Endodermal cell (in vitro differentiated cells): ENCODE measurements around the gene SLC20A1. TPM values are rescaled to one million over a fixed set of nuclear protein-coding genes. Genes with fewer than 3 reads are reported as not detected.
A peak's percentile ranks its signal among the peaks of the same experiment; 100 is the strongest.

Source experiments
- DNase-seq: peaks from one replicate; pipeline ENCODE4 v3.0.0-alpha.2; 2017
- H3K27ac ChIP-seq: 2 replicates; pipeline ENCODE4 v1.5.1; 2013; ENCODE audit warnings: mild to moderate bottlenecking, low read depth, low read length, moderate library complexity
- H3K27me3 ChIP-seq: 2 replicates; pipeline ENCODE4 v1.6.1; 2013; ENCODE audit warnings: mild to moderate bottlenecking, low read length, moderate library complexity; ENCODE audit not compliant: insufficient read depth, control insufficient read depth, poor library complexity, severe bottlenecking
- H3K36me3 ChIP-seq: 2 replicates; pipeline ENCODE4 v1.7.0; 2013; ENCODE audit warnings: mild to moderate bottlenecking, low read length, moderate library complexity; ENCODE audit not compliant: control insufficient read depth, insufficient read depth
- H3K4me1 ChIP-seq: one replicate; pipeline ENCODE4 v1.7.0; 2013; ENCODE audit warnings: low read length; ENCODE audit not compliant: control insufficient read depth, insufficient read depth
- H3K4me3 ChIP-seq: 2 replicates; pipeline ENCODE4 v1.5.1; 2013; ENCODE audit warnings: mild to moderate bottlenecking, low read length, moderate library complexity
- H3K9ac ChIP-seq: 2 replicates; pipeline ENCODE4 v1.6.1; 2013; ENCODE audit warnings: mild to moderate bottlenecking, low read length, moderate library complexity; ENCODE audit not compliant: poor library complexity, severe bottlenecking; ENCODE audit errors: extremely low read depth
- H3K9me3 ChIP-seq: 2 replicates; pipeline ENCODE4 v1.6.1; 2013; ENCODE audit warnings: mild to moderate bottlenecking, low read length, moderate library complexity; ENCODE audit not compliant: control insufficient read depth
- H3K27ac Mint-ChIP-seq: 2 replicates; pipeline ENCODE4 v1.8.0; 2020; ENCODE audit warnings: mixed read lengths
- H3K27me3 Mint-ChIP-seq: 2 replicates; pipeline ENCODE4 v1.8.0; 2021; ENCODE audit warnings: mild to moderate bottlenecking, mixed read lengths; ENCODE audit not compliant: insufficient read depth
- H3K36me3 Mint-ChIP-seq: 2 replicates; pipeline ENCODE4 v1.8.0; 2020; ENCODE audit warnings: low read depth, mixed read lengths
- H3K4me1 Mint-ChIP-seq: 2 replicates; pipeline ENCODE4 v1.8.0; 2020; ENCODE audit warnings: mixed read lengths
- H3K4me3 Mint-ChIP-seq: 2 replicates; pipeline ENCODE4 v1.8.0; 2020; ENCODE audit warnings: mild to moderate bottlenecking, moderate library complexity, mixed read lengths
- H3K9me3 Mint-ChIP-seq: 2 replicates; pipeline ENCODE4 v1.8.0; 2020; ENCODE audit warnings: mild to moderate bottlenecking, mixed read lengths
- CTCF ChIP-seq: fragments of 200-600 bp; sonication (generic); conservative IDR thresholded peaks from 2 replicates; pipeline ENCODE4 v1.5.0; 2021; ENCODE audit warnings: antibody characterized with exemption, mild to moderate bottlenecking
- WGBS, 2 experiments: methylation state at CpG; one replicate each; pipeline versions ENCODE4 v1.1.5 to v1.1.7; 2013; ENCODE audit warnings: missing lambda C conversion rate in 2 of 2, mixed read lengths in 1 of 2; ENCODE audit not compliant: insufficient coverage in 1 of 2, insufficient read length in 1 of 2; 5-methylcytosine and 5-hydroxymethylcytosine counted together
- total RNA-seq, 2 donors: library from RNA; stranded (reverse); fragmentation: NEBNext Ultra II Directional in 1 of 2; extraction: Animal tissue kit (Norgen Biotek cat#: 25700) in 1 of 2; gene quantifications; 2 replicates in 1 of 2; 3 replicates in 1 of 2; pipeline ENCODE4 v1.2.1, GENCODE V29; 2021

Gene SLC20A1
- total RNA-seq, 2 donors from 2014 or later, result 67.3 to 86.7 TPM

DNA sequence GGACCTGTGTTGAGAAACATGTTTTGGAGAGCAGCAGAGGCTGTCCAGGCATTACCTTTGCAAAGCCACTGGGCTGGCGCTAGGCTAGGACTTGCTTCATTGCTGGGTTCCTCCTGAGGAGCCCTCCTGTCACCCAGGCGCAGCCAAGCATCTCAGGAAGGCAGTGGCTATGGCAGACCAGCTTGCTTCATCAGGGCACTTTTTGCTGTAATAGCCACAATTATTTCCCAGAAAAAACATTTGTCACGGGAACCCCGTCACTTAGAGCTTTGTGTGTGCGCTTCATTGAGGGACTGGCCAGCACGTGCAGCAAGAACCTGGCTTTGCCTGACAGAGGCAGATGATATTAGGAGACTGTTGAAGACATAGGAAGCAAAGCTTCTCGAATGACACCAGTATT is 36.4 kb downstream of the SLC20A1 start:
- no peaks in the 10 kb centered on the region for H3K36me3 ChIP-seq
- H3K9me3 ChIP-seq, result no peaks in the 10 kb centered on the region
- no peaks in the 10 kb centered on the region for H3K36me3 Mint-ChIP-seq
- H3K27ac ChIP-seq, result no peak overlapping the region
- no peak overlapping the region for H3K4me3 Mint-ChIP-seq
- no peak overlapping the region for H3K4me3 ChIP-seq
- H3K4me1 Mint-ChIP-seq, result peaks cover 21% of the 10 kb centered on the region
- no peak overlapping the region for H3K9ac ChIP-seq
- DNase-seq, result no peak
- H3K4me1 ChIP-seq, result peaks cover 15% of the 10 kb centered on the region
- TF ChIP-seq CTCF, result no peak
- no peaks in the 10 kb centered on the region for H3K9me3 Mint-ChIP-seq
- no peaks in the 10 kb centered on the region for H3K27me3 Mint-ChIP-seq
- H3K27me3 ChIP-seq, result no peaks in the 10 kb centered on the region
- H3K27ac Mint-ChIP-seq, result no peak overlapping the region
- WGBS, 2 experiments, result 93 to 97% methylated on average over 5 to 7 of the region's 7 CpGs

DNA sequence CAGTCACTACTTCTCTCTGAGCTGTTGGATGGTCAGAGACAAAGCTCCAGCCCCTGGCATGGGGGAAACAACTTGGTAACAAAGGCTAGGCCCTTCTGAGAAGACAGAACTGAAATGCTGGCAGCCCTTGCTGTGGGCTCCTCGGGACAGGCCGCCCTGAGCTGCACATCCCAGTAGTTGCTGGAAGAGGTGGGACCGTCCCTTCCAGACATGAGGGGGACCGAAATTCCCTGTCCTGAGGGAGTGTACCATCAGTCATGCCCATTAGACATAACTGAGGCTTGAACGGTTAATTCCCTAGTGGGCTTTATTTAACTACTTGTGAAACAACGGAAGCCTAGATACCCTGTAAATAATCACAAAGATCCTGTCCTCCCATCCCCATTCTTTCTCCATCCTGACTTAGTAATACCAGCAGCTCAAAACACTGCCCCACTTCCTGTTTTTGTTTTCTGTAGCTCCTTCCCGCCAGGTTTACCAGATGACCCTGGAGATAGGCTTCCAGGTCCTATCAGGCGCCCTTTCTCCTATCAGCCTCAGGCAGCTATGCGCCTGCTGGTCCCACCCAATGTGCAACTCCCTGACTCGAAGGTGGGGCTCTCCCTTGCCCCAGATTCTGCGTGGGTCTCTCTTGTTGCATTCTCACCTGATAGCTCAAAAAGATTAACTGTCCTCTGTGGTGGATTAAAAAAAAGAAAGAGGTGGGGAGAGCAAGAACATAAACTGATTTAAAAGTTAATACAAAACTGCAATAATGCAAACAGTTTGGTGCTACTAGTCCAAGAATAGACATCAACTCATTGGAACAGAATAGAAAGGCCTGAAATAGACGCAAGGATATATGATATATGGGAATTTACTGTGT is 38.0 kb downstream of the SLC20A1 start:
- no peaks in the 10 kb centered on the region for H3K9me3 ChIP-seq
- no peak for TF ChIP-seq CTCF
- no peak overlapping the region for H3K27ac ChIP-seq
- Mint-ChIP-seq H3K27me3 (no peaks in the 10 kb centered on the region), H3K4me3 (no peak overlapping the region), H3K9me3 (no peaks in the 10 kb centered on the region), H3K36me3 (no peaks in the 10 kb centered on the region), H3K4me1 (peaks cover 21% of the 10 kb centered on the region), H3K27ac (peak overlapping the region; percentile 45)
- no peaks in the 10 kb centered on the region for H3K36me3 ChIP-seq
- H3K9ac ChIP-seq, result no peak overlapping the region
- peaks cover 15% of the 10 kb centered on the region for H3K4me1 ChIP-seq
- DNase-seq, result peak; percentile 76
- 85 to 94% methylated on average over 7 to 12 of the region's 12 CpGs for WGBS, 2 experiments
- no peaks in the 10 kb centered on the region for H3K27me3 ChIP-seq
- H3K4me3 ChIP-seq, result no peak overlapping the region

DNA sequence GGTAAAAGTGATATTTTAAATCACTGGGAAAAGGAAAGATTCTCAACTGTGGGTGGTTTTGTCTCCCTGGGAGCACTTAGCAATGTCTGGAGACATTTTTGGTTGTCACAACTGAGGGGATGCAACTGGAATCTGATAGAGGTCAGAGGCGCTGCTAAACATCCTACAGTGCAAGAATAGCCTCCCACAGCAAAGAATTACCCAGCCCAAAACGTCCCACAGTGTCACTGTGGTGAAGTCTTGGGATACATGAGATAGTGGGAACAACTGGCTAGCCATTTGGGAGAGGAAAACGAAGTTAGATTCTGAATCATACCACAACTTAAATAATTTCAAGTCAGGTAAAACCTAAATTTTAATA is 38.7 kb downstream of the SLC20A1 start:
- Histone ChIP-seq H3K4me3 (no peak overlapping the region), H3K27me3 (no peaks in the 10 kb centered on the region), H3K9me3 (no peaks in the 10 kb centered on the region), H3K27ac (no peak overlapping the region), H3K9ac (no peak overlapping the region), H3K4me1 (peaks cover 15% of the 10 kb centered on the region), H3K36me3 (no peaks in the 10 kb centered on the region)
- 90% methylated on average over 2 of the region's 3 CpGs; no CpG with 5 or more reads in 1 of the 2 experiments for WGBS, 2 experiments
- no peak overlapping the region for H3K27ac Mint-ChIP-seq
- H3K4me1 Mint-ChIP-seq, result peaks cover 21% of the 10 kb centered on the region
- no peaks in the 10 kb centered on the region for H3K36me3 Mint-ChIP-seq
- no peak for DNase-seq
- H3K27me3 Mint-ChIP-seq, result no peaks in the 10 kb centered on the region
- H3K4me3 Mint-ChIP-seq, result no peak overlapping the region
- H3K9me3 Mint-ChIP-seq, result no peaks in the 10 kb centered on the region
- TF ChIP-seq CTCF, result no peak
